ENCODE data around the gene HDAC4.

- no peak for TF ChIP-seq SP1 (IDR thresholded peaks at IDR 0.05)
- no peak for TF ChIP-seq ELF4 (IDR thresholded peaks at IDR 0.05)
- no peak for TF ChIP-seq FOXM1 (IDR thresholded peaks at IDR 0.05; ENCODE audit: borderline replicate concordance)
- no peak for TF ChIP-seq ARNT (IDR thresholded peaks at IDR 0.05)
- TF ChIP-seq FOXA1 (IDR thresholded peaks at IDR 0.05): no peak
- TF ChIP-seq, protein P1, sequence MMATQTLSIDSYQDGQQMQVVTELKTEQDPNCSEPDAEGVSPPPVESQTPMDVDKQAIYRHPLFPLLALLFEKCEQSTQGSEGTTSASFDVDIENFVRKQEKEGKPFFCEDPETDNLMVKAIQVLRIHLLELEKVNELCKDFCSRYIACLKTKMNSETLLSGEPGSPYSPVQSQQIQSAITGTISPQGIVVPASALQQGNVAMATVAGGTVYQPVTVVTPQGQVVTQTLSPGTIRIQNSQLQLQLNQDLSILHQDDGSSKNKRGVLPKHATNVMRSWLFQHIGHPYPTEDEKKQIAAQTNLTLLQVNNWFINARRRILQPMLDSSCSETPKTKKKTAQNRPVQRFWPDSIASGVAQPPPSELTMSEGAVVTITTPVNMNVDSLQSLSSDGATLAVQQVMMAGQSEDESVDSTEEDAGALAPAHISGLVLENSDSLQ (IDR thresholded peaks at IDR 0.05): no peak
- TF ChIP-seq CTBP1 (IDR thresholded peaks at IDR 0.05; ENCODE audit: borderline replicate concordance): no peak
Observed at GRCh38 chr2:239058766-239059165, 342.1 kb downstream of the HDAC4 start.

Data from HEK293T (cell line).